SU-DHL-6 (cell line): Measurements from ENCODE around the gene HIVEP1.

Source experiments
- EZH2phosphoT487 ChIP-seq: fragments of 200-600 bp; sonication (generic), shearing (Covaris generic); conservative IDR thresholded peaks from 2 replicates; pipeline ENCODE4 v1.6.1; 2018; ENCODE audit warnings: mild to moderate bottlenecking, antibody characterized with exemption, low read length, moderate library complexity, mixed read lengths
- TF ChIP-seq, protein P1 (sequence below): fragments of 200-600 bp; sonication (generic); IDR thresholded peaks from one replicate; pipeline ENCODE4 v1.5.1; 2017; ENCODE audit warnings: antibody characterized with exemption, mild to moderate bottlenecking, low read length, moderate library complexity; ENCODE audit not compliant: insufficient read depth, poor library complexity, severe bottlenecking

GRCh38 chr6:11992086-11992485 is 20.0 kb upstream of the HIVEP1 start:
- TF ChIP-seq, protein P1, sequence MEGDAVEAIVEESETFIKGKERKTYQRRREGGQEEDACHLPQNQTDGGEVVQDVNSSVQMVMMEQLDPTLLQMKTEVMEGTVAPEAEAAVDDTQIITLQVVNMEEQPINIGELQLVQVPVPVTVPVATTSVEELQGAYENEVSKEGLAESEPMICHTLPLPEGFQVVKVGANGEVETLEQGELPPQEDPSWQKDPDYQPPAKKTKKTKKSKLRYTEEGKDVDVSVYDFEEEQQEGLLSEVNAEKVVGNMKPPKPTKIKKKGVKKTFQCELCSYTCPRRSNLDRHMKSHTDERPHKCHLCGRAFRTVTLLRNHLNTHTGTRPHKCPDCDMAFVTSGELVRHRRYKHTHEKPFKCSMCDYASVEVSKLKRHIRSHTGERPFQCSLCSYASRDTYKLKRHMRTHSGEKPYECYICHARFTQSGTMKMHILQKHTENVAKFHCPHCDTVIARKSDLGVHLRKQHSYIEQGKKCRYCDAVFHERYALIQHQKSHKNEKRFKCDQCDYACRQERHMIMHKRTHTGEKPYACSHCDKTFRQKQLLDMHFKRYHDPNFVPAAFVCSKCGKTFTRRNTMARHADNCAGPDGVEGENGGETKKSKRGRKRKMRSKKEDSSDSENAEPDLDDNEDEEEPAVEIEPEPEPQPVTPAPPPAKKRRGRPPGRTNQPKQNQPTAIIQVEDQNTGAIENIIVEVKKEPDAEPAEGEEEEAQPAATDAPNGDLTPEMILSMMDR = no peak
- no peak for TF ChIP-seq EZH2phosphoT487
